ENCODE data around the gene RNU6-1. TPM values are rescaled to one million over a fixed set of nuclear protein-coding genes. Genes with fewer than 3 reads are reported as not detected.

Gene RNU6-1
- polyA plus RNA-seq, 1 of the 3 experiments (the other 2 are of a cell fraction) = not detected

DNA sequence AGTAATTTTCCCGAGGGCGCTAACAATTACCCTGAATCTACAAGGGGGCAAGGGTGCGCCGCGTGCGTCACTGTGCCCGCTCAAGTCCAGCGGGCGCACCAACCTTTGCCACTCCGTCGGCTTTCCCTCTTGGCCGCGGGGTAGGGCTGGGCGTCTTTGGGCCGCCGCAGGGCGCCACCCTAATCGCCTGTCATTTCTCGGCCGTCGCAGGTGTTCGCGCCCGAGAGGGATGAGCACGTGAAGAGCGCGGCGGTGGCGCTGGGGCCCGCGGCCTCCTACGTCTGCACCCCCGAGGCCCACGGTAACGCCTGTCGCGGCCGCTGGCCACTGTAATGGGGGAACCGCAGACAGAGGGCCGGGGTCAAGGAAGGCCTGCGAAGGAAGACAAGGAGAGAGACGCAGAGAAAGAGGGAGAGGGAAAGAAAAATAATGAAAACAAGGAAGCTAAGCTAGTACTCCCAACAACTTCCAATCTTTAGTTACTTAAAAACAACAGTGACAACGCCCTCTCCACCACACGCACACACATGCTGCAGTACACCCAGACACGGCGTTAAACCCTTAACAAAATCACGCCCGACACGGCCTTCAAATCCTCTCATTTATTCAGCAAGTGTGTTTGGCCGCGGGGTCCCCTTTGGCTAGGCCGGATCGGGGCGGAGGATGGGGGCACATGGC is 10.7 kb downstream of the RNU6-1 start:
- Histone ChIP-seq H2AFZ (ENCODE audit: low read depth) (no peak overlapping the region), H3K9ac (no peak overlapping the region), H4K20me1 (ENCODE audit: insufficient read depth) (no peaks in the 10 kb centered on the region), H3K36me3 (replicated peaks in 1 of 2; ENCODE audit: control insufficient read depth in 1 of 2, insufficient read depth in 2 of 2, low read length in 1 of 2) (no peaks in the 10 kb centered on the region), H3K79me2 (ENCODE audit: insufficient read depth) (no peaks in the 10 kb centered on the region), H3K27me3 (ENCODE audit: insufficient read depth) (peaks cover 10% of the 10 kb centered on the region), H3K4me3 (ENCODE audit: low read depth in 2 of 2, low read length in 1 of 2) (no peak overlapping the region), H3K9me2 (no peaks in the 10 kb centered on the region), H3K9me3 (no peaks in the 10 kb centered on the region), H3F3A (replicated peaks; ENCODE audit: insufficient read depth) (no peaks in the 10 kb centered on the region), H3K4me2 (no peak overlapping the region), H3K4me1 (ENCODE audit: control insufficient read depth in 1 of 2, insufficient read depth in 2 of 2, low read depth in 1 of 2, low read length in 1 of 2) (peaks cover 0 to 17% of the 10 kb centered on the region in 2 experiments; a peak in 2 of 4 replicates), H3K27ac (ENCODE audit: low read depth in 2 of 2, low read length in 1 of 2) (no peak overlapping the region)
- no peak for TF ChIP-seq MEF2A (IDR thresholded peaks at IDR 0.05; ENCODE audit: borderline replicate concordance, low read depth)
- no peak for TF ChIP-seq YY1 (IDR thresholded peaks at IDR 0.05; ENCODE audit: low read depth)
- TF ChIP-seq, protein P1, sequence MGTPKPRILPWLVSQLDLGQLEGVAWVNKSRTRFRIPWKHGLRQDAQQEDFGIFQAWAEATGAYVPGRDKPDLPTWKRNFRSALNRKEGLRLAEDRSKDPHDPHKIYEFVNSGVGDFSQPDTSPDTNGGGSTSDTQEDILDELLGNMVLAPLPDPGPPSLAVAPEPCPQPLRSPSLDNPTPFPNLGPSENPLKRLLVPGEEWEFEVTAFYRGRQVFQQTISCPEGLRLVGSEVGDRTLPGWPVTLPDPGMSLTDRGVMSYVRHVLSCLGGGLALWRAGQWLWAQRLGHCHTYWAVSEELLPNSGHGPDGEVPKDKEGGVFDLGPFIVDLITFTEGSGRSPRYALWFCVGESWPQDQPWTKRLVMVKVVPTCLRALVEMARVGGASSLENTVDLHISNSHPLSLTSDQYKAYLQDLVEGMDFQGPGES (IDR thresholded peaks at IDR 0.05; ENCODE audit: low read depth, low read length) = no peak
- no peak for TF ChIP-seq GATA2 (CRISPR knock-in tag; IDR thresholded peaks at IDR 0.05)
- no peak for TF ChIP-seq JUND (IDR thresholded peaks at IDR 0.05)
- TF ChIP-seq, protein P2, sequence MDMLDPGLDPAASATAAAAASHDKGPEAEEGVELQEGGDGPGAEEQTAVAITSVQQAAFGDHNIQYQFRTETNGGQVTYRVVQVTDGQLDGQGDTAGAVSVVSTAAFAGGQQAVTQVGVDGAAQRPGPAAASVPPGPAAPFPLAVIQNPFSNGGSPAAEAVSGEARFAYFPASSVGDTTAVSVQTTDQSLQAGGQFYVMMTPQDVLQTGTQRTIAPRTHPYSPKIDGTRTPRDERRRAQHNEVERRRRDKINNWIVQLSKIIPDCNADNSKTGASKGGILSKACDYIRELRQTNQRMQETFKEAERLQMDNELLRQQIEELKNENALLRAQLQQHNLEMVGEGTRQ (IDR thresholded peaks at IDR 0.05; ENCODE audit: borderline replicate concordance, low read depth, low read length) = no peak
- no peak for TF ChIP-seq FOXJ3 (CRISPR knock-in tag; IDR thresholded peaks at IDR 0.05)
- TF ChIP-seq TEAD4 (IDR thresholded peaks at IDR 0.05; ENCODE audit: borderline replicate concordance, insufficient read depth) = no peak
- TF ChIP-seq, protein P3, sequence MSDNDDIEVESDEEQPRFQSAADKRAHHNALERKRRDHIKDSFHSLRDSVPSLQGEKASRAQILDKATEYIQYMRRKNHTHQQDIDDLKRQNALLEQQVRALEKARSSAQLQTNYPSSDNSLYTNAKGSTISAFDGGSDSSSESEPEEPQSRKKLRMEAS (IDR thresholded peaks at IDR 0.05; ENCODE audit: low read depth) = no peak
- TF ChIP-seq RXRA (IDR thresholded peaks at IDR 0.05; ENCODE audit: borderline replicate concordance, low read depth) = no peak
- 90% methylated on average over 54 of the region's 54 CpGs for WGBS (ENCODE audit: low lambda C conversion rate)
- DNase-seq = no peak
- ChIA-PET CTCF (interaction anchor here (0.6 to 1.0 kb wide), 2 partner anchors 62 to 372 kb away, joined by 3 to 4 read pairs; no protein-coding TSS in a partner anchor), POLR2A (no interaction called here)

DNA sequence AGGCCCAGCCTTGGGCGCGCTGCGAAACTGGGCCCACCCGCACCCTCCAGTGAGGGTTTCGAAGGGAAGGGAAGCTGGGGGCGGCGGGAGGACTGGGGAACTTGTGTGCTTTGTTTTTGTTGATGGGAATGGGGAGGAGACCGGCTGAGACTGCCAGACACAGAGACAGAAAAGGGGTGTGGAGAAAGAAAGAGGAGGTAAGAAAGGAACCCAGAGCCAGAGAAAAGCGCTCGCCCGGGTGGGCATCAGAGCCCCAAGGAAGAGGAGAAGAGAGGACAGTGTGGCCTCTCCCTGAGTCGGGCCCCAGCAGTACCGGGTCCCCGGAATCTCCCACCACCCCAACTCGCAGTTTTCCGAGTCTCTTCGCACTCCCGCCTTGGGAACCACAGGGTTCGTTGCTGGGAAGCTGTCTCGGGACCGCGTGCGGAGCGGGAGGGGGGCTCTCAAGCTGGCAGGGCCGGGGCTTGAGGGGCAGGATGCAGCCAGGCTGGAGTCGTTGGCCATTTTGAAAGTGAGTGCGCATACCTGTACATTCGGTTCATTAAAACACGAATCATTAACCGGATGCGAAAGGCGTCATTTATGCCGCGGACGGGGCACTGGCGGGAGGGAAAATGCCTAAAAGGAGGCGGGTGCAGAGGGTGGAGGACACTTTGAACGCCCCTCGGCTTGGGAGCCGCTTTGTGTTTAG is 11.4 kb downstream of the RNU6-1 start:
- no peak overlapping the region for H3K4me2 ChIP-seq
- no peaks in the 10 kb centered on the region for H4K20me1 ChIP-seq (ENCODE audit: insufficient read depth)
- ChIA-PET CTCF (interaction anchor here (1.7 kb wide), 1 partner anchor 882 kb away, joined by 3 read pairs; no protein-coding TSS in a partner anchor), POLR2A (no interaction called here)
- H3K9me2 ChIP-seq = no peaks in the 10 kb centered on the region
- peaks cover 0 to 18% of the 10 kb centered on the region in 2 experiments; a peak in 2 of 4 replicates for H3K4me1 ChIP-seq (ENCODE audit: control insufficient read depth in 1 of 2, insufficient read depth in 2 of 2, low read depth in 1 of 2, low read length in 1 of 2)
- H3K27me3 ChIP-seq (ENCODE audit: insufficient read depth) = peaks cover 16% of the 10 kb centered on the region
- H2AFZ ChIP-seq (ENCODE audit: low read depth) = no peak overlapping the region
- no peaks in the 10 kb centered on the region for H3F3A ChIP-seq (replicated peaks; ENCODE audit: insufficient read depth)
- WGBS (ENCODE audit: low lambda C conversion rate) = 89% methylated on average over 35 of the region's 40 CpGs
- H3K36me3 ChIP-seq (replicated peaks in 1 of 2; ENCODE audit: control insufficient read depth in 1 of 2, insufficient read depth in 2 of 2, low read length in 1 of 2) = no peaks in the 10 kb centered on the region
- H3K4me3 ChIP-seq (ENCODE audit: low read depth in 2 of 2, low read length in 1 of 2) = no peak overlapping the region
- H3K9me3 ChIP-seq = no peaks in the 10 kb centered on the region
- no peak overlapping the region for H3K9ac ChIP-seq
- TF ChIP-seq YY1 (IDR thresholded peaks at IDR 0.05; ENCODE audit: low read depth) = no peak
- TF ChIP-seq GATA2 (CRISPR knock-in tag; IDR thresholded peaks at IDR 0.05) = no peak
- TF ChIP-seq MXI1 (IDR thresholded peaks at IDR 0.05; ENCODE audit: low read depth, low read length) = no peak
- TF ChIP-seq FOXM1 (IDR thresholded peaks at IDR 0.05; ENCODE audit: low read depth) = no peak
- TF ChIP-seq RFX5 (IDR thresholded peaks at IDR 0.05; ENCODE audit: low read length) = no peak
- TF ChIP-seq SMC3 (IDR thresholded peaks at IDR 0.05; ENCODE audit: low read depth, low read length) = no peak
- no peak for DNase-seq
- H3K27ac ChIP-seq (ENCODE audit: low read depth in 2 of 2, low read length in 1 of 2) = no peak overlapping the region
- no peaks in the 10 kb centered on the region for H3K79me2 ChIP-seq (ENCODE audit: insufficient read depth)

All from SK-N-SH (cell line).